ACHN (cell line): ENCODE results near the gene RBM7.

ENCODE experiments used
- DNase-seq: peaks from one replicate; pipeline ENCODE4 v3.0.0-alpha.2; 2015
- in situ Hi-C: cut with HindIII; loops from 2 replicates; pipeline ENCODE4 v1.10.0; 2017; ENCODE audit warnings: low sequenced_read_pairs, low pct_ligation_motif_present, low pct_unique_long_range_greater_than_20kb

The RBM7 gene

DNA sequence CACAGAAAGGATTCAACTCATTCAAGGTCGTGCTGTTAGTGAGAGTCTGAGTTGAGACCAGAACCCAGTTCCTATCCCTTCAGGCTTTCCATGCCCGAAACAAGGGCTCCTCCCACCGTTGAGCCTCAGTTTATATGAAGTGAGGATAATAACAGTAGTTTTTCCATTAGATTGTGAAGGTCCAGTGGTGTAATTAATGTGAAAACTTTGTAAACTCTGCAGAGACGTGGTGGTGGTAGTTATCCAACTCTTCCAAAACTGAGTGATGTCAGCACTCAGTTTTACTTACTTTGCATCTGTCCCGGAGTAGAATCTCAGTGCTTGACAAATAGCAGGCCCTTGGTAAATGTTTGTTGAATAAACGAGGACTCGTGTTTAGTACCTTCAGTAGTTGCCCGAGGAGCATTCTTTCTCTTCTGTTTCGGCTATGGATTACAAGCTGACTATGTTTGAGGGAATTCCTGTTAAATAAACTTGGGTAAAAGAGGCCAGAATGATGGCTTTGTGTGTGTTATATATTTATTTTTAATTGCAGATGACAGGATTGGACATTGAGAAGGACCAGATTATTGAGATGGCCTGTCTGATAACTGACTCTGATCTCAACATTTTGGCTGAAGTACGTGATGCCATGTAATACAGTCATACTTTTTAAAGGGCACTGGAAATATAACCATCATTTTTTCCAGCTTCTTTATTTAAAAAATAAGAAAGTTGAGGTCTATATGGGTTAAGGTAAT, 39.8 kb downstream of the RBM7 start:
- in situ Hi-C loops: no loop called here
- no peak for DNase-seq

DNA sequence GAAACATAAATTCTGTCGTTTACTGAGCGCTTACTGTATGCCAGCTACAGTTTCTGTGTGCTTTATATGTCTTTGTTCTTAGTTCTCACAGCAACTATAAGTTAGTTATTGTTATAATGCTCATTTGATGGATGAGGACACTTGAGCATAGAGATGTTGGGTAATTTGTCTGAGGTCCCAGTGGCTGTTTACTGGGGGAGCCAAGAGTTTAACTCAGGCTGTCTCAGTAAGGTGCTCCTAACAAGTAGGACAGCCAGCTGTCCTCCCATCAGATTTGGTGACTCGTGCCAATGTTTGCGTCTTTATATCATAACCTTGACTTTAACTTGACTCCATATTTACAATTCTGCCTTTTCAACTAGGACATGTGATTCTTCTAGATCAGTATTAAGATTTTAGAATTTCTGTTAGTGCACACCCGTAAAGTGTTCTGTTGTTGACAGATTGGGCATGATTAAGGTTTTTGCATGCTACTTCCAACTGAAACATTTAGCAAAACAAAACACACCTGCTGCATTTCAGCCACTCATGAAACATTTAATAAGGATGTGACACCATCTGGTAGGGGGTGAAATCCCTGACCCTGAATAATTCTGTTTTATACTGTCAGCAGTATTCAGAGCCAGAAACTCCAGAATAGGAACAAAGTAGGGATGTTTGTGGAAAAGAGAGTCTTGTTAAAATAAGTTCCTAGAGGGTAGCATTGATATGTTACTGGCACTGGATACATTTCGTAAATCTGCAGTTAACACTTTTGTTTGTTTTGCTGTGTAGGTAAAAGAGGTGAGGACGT, 40.7 kb downstream of the RBM7 start:
- no peak for DNase-seq
- in situ Hi-C loops: no loop called here

DNA sequence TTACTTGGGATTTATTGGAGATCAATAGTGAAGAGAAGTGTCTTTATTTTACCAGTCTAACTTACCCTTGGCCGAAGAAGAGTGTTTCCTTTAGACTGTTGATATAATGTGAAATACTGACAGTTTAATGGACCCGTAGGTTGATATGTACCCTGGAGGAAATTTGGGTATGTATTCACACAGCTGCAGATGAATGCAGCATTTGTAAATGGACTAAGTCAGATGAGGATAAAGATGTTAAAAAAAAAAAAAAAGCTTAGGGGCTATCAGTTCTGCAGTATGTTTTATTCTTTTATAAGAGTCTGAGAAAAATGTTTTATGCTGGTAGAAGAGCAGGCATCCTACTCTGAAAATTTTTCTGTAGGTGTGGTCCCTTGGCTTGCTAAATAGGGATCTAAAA, 41.5 kb downstream of the RBM7 start:
- no peak for DNase-seq
- in situ Hi-C loops: no loop called here

DNA sequence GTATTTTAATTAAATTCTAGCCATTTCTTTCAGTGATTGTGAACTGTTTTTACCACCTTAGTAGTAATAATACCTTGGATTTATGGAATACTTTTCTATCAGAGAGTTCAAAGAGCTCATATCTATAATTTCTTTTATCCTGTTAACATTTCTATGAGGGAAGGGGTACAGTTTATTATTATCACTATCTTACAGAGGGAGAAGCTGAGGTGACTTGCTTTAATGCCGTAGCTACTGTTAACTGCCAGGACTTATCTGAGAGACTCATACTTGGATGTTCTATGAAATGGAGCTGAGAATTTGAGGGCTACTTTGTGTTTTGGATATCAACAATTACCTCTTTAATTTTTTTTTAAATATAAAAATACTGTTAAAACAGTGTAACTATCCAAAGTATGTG, 42.1 kb downstream of the RBM7 start:
- DNase-seq: no peak
- in situ Hi-C loops: no loop called here

DNA sequence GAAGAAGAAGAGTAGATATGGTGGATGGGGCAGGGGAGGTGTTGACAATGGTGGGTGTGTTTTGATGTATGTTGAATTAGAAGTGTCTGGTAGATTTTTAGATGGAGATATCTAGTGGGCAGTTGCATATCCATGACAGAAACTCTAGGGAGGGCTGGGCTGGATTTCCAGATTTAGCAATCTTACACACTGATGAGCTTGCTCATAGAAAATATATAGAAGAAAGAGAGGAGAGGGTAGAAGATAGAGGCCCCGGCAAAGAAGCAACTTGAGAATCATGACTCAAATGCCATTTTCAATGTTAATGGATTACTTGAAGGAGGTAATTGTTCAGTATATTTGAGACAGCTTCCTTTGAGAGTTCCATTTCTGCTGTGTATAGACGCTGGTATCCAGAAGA, 47.0 kb downstream of the RBM7 start:
- in situ Hi-C loops: no loop called here
- DNase-seq: no peak

DNA sequence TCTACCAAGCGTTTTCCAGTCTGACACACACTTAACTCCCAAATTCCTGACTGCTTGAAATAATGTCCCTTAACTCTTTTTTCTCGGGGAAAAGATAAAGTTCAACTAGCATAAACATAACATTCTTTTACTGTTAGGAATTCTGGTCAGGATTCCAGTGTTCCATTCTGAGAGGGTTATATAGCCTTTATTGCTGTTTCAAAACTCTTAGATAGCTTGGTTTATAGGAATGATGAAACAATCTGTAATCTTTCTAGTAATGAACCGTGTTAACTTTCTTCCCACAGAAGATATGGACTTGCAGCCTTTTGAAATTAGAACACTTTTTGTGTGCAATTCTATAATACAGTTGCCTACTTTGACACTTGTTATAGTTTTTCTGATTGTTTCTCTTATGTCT, 47.4 kb downstream of the RBM7 start:
- in situ Hi-C loops: no loop called here
- no peak for DNase-seq

DNA sequence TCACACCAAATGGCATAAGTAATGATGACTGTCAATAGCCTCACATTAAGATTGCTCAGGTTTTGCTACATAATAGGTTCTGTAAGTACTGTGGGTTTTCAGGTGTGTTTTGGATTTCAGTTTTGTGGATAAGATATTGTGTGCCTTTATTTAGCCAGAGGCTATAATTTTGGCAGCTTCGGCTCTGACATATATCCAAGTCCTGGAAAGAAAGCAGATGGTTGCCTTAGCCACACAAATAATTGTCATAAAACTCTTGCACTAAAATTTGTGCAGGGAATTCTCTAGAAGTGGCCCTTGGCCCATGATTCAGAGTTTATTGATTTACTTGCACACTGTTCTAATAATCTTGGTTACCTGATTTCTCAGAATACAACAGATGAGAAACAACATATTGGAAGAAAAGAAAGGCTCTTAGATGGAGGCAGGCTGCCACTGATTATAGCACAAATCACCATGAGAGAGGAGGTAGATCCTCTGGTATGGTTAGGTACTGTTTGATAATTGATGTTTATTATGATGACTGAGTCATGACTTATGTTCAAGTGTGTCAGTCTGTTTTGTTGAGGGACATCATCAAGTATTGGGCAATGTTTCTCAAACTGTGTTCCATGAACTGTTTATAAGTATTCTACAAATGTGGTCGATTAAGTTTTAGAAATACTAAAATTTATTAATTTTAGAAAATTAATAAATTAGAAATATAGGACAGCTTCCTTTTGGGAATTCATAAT, 48.5 kb downstream of the RBM7 start:
- in situ Hi-C loops: no loop called here
- no peak for DNase-seq

DNA sequence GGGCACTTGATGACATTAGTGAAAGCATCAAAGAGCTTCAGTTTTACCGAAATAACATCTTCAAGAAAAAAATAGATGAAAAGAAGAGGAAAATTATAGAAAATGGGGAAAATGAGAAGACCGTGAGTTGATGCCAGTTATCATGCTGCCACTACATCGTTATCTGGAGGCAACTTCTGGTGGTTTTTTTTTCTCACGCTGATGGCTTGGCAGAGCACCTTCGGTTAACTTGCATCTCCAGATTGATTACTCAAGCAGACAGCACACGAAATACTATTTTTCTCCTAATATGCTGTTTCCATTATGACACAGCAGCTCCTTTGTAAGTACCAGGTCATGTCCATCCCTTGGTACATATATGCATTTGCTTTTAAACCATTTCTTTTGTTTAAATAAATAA, 49.4 kb downstream of the RBM7 start:
- no peak for DNase-seq
- in situ Hi-C loops: no loop called here

DNA sequence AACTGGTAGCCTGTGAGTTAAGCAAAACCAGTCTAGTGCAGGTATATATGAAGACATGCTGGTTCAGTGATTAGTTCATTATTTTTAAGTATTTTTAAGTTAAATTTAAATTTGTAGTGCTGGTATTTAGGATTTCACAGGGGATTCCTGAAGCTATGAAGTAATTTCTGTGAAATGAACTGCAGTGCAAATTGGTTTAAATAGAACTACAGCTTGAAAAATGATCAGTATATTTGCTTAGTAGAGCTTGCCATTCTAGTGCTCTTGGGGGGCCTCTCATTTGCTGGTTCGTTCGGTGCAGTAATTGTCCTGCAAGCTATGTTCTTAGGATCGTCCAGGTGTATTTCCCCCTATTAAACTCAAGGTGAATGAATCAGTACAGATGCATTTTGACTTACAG, 51.9 kb downstream of the RBM7 start:
- in situ Hi-C loops: no loop called here
- no peak for DNase-seq
